ENCODE measurements around the gene NFIC. TPM values are rescaled to one million over a fixed set of nuclear protein-coding genes. Genes with fewer than 3 reads are reported as not detected.
"Not testable (repeated sequence)": the region's sequence is repeated elsewhere in the genome, so short reads cannot be mapped to it uniquely, and the experiment has no call there.

NFIC gene
- total RNA-seq, 6 experiments from 2014 or later, result 186 to 219 (median 211) TPM

GRCh38 chr19:3448616-3449334 is 82.4 kb downstream of the NFIC start:
- peaks cover 24% of the 10 kb centered on the region for H3K4me1 Mint-ChIP-seq (ENCODE audit: low read depth)
- peaks cover 19% of the 10 kb centered on the region for H3K27me3 Mint-ChIP-seq (ENCODE audit: insufficient read depth)
- TF ChIP-seq, protein P1, sequence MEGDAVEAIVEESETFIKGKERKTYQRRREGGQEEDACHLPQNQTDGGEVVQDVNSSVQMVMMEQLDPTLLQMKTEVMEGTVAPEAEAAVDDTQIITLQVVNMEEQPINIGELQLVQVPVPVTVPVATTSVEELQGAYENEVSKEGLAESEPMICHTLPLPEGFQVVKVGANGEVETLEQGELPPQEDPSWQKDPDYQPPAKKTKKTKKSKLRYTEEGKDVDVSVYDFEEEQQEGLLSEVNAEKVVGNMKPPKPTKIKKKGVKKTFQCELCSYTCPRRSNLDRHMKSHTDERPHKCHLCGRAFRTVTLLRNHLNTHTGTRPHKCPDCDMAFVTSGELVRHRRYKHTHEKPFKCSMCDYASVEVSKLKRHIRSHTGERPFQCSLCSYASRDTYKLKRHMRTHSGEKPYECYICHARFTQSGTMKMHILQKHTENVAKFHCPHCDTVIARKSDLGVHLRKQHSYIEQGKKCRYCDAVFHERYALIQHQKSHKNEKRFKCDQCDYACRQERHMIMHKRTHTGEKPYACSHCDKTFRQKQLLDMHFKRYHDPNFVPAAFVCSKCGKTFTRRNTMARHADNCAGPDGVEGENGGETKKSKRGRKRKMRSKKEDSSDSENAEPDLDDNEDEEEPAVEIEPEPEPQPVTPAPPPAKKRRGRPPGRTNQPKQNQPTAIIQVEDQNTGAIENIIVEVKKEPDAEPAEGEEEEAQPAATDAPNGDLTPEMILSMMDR (IDR thresholded peaks at IDR 0.05), result no peak
- no peak overlapping the region for H3K4me3 Mint-ChIP-seq
- peak overlapping the region; percentile 40; the same call in 1 of the 2 replicates for H3K27ac Mint-ChIP-seq
- DNase-seq, result no peak
- H3K9me3 Mint-ChIP-seq, result no peaks in the 10 kb centered on the region
- peaks cover 13% of the 10 kb centered on the region; the same call in 1 of the 2 replicates for H3K36me3 Mint-ChIP-seq (ENCODE audit: low read depth)

DNA sequence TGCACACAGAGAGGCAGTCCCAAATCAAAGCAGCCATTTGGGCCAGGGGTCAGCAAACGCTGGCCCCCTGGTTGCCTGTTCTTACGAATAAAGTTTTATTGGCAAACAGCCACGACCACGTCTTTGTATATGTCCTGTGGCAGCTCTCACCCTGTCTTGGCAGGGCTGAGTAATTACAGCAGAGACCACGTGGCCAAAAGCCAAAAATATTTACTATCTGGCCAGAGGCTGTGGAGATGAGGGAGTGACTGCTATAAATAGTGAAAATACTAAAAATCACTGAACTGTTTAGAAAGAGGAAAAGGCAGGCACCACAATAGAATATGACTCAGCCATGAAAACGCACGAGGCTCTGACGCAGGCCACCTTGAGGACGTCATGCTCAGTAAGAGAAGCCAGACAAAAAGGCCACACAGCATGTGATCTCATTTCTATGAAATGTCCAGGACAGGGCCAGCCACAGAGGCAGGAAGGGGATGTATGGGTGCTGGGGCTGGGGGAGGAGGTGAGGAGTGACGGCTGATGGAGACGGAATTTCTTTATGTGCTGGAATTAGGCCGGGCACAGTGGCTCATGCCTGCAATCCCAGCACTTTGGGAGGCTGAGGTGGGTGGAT is 84.5 kb downstream of the NFIC start:
- Mint-ChIP-seq H3K36me3 (ENCODE audit: low read depth) (peaks cover 10% of the 10 kb centered on the region; the same call in 1 of the 2 replicates), H3K27me3 (ENCODE audit: insufficient read depth) (peaks cover 15% of the 10 kb centered on the region), H3K4me1 (ENCODE audit: low read depth) (peaks cover 17% of the 10 kb centered on the region), H3K27ac (peak overlapping the region; percentile 99), H3K9me3 (no peaks in the 10 kb centered on the region), H3K4me3 (peak overlapping the region; percentile 74)
- DNase-seq, result peak; percentile 100
- TF ChIP-seq, protein P1 (IDR thresholded peaks at IDR 0.05), result no peak

DNA sequence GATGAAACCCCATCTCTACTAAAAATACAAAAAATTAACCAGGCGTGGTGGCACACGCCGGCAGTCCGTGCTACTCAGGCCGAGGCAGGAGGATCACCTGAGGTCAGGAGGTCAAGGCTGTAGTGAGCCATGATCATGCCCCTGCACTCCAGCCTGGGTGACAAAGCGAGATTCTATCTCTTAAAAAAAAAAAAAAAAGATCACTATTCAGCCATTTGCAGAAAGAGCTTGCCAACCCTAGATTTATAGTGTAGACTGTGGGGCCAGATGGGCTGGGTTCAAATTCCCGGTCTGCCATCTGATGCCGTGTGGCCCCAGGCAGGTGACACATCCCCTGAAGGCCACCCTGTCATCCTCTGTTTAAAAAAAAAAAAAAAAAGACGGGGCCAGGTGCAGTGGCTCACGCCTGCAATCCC is 85.1 kb downstream of the NFIC start:
- TF ChIP-seq, protein P1 (IDR thresholded peaks at IDR 0.05), result no peak
- Mint-ChIP-seq H3K4me1 (ENCODE audit: low read depth) (peaks cover 17% of the 10 kb centered on the region), H3K4me3 (peak overlapping the region; percentile 74), H3K27me3 (ENCODE audit: insufficient read depth) (peaks cover 15% of the 10 kb centered on the region), H3K9me3 (no peaks in the 10 kb centered on the region), H3K27ac (peak overlapping the region; percentile 99), H3K36me3 (ENCODE audit: low read depth) (peaks cover 5% of the 10 kb centered on the region; the same call in 1 of the 2 replicates)
- no peak for DNase-seq

DNA sequence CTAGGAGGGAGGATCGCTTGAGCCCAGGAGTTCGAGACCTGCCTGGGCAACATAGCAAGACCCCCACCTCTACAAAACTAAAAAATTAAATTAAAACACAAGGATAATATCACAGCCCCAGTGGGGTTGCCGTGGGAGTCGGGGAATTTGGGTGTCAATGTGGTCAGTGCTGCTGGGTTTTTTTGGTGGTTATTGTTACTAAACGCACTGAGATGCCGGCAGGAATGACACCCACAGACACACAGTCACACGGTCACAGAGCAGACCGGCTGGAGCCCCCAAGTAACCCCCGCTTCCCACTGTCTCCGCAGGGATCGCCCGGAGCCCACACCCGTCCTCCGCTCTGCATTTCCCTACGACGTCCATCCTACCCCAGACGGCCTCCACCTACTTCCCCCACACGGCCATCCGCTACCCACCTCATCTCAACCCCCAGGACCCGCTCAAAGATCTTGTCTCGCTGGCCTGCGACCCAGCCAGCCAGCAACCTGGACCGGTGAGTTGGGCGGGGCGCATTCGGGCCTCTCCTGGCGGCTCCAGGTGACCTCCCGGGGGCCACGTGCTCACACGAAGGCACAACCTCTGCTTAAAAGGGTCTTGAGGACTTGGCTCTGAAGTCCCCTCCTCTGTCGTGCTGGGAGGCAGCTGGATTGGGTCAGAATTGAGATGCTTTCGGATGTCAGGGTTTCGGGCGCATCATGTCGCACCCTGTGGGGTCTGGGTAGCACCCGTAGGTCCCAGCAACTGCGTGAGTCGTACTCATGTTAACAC is 86.0 kb downstream of the NFIC start:
- Mint-ChIP-seq H3K9me3 (no peaks in the 10 kb centered on the region), H3K4me3 (no peak overlapping the region; the same call in 1 of the 2 replicates), H3K4me1 (ENCODE audit: low read depth) (peaks cover 21% of the 10 kb centered on the region), H3K36me3 (ENCODE audit: low read depth) (peaks cover 5% of the 10 kb centered on the region; the same call in 1 of the 2 replicates), H3K27ac (peak overlapping the region; percentile 99), H3K27me3 (ENCODE audit: insufficient read depth) (peaks cover 15% of the 10 kb centered on the region)
- no peak for DNase-seq
- TF ChIP-seq, protein P1 (IDR thresholded peaks at IDR 0.05), result no peak

GRCh38 chr19:3452942-3453214 is 86.5 kb downstream of the NFIC start:
- H3K27ac Mint-ChIP-seq, result peak overlapping the region; percentile 99; the same call in 1 of the 2 replicates
- not testable (repeated sequence) for H3K4me3 Mint-ChIP-seq

More at GRCh38 chr19:3452942-3453214, 86.5 kb downstream of the NFIC start:
- peaks cover 23% of the 10 kb centered on the region for H3K4me1 Mint-ChIP-seq (ENCODE audit: low read depth)
- not testable (repeated sequence) for H3K36me3 Mint-ChIP-seq (ENCODE audit: low read depth); H3K9me3 Mint-ChIP-seq; DNase-seq
- peaks cover 15% of the 10 kb centered on the region for H3K27me3 Mint-ChIP-seq (ENCODE audit: insufficient read depth)
